ENCODE measurements around the gene COBL. TPM values are rescaled to one million over a fixed set of nuclear protein-coding genes. Genes with fewer than 3 reads are reported as not detected.

The COBL gene
- total and polyA plus RNA-seq, 2 of the 8 experiments (the other 6 are each of a cell fraction or from before 2014, with no cell fraction given) = 13.8 to 40.4 TPM

- TF ChIP-seq CHD7 (IDR thresholded peaks at IDR 0.05; ENCODE audit: insufficient replicate concordance, low read length) = no peak
- TF ChIP-seq ATF3 (IDR thresholded peaks at IDR 0.05; ENCODE audit: insufficient read depth, low read depth, low read length) = no peak
- TF ChIP-seq ZNF274 (IDR thresholded peaks at IDR 0.05; ENCODE audit: borderline replicate concordance, extremely low read depth, low read length) = no peak
- no peak for TF ChIP-seq NRF1 (IDR thresholded peaks at IDR 0.05; ENCODE audit: low read depth, low read length)
- TF ChIP-seq PHF8 (conservative IDR thresholded peaks at IDR 0.05; ENCODE audit: low read depth, low read length) = no peak
- no peak for TF ChIP-seq SP2 (IDR thresholded peaks at IDR 0.05; ENCODE audit: low read length)
Measured at GRCh38 chr7:51269911-51270310, 46.7 kb downstream of the COBL start (continued).
